ENCODE measurements around the gene PKDREJ. TPM values are rescaled to one million over a fixed set of nuclear protein-coding genes. Genes with fewer than 3 reads are reported as not detected.

Gene PKDREJ
- total RNA-seq, 1 experiment from 2014 or later, result 0.04 TPM

DNA sequence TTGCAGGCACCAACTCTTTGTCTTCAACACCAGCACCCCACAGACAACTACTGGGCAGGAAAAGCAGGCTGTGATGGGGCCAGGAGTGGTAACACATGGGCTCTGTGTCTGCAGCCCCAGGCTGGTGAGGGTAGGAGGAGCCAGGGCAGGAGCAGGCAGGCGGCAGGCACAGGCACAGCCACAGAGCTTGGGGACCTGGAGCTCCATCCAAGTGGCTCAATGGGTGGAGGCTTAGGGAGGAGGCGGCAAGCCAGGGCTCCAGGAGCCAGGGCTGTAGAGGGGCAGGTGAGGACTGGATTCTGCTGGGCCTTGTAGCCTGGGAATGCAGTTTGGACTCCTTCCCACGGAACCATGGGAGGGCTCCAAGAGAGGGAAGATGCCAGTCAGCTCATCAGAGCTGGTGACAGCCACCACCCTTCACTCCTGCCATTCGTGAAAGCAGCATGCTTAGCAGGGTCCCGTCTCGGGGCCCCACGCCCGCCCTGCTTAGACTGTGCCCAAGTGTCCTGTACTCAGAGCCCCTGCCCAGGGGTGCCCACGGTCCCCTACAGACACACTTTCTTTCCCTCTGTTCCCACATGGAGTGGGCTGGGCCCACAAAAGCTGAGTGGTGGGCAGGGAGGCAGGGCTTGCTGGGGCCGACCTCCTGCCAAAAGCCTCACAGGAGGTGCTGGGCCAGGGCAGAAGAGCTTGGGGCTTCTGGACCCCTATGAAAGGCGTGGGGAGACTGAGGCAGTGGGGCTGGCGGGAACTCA is 17.1 kb upstream of the PKDREJ start:
- no peak for DNase-seq
- Histone ChIP-seq H3K23ac (ENCODE audit: insufficient read length, low read depth, low read length) (no peak overlapping the region), H2AK5ac (ENCODE audit: insufficient read length, low read length) (no peak overlapping the region), H3K4me1 (ENCODE audit: insufficient read depth, low read length) (no peaks in the 10 kb centered on the region), H3T11ph (ENCODE audit: low read length) (no peak overlapping the region), H3K23me2 (ENCODE audit: insufficient read length, low read depth, low read length, poor library complexity, severe bottlenecking) (no peaks in the 10 kb centered on the region), H3K27ac (ENCODE audit: insufficient read length, low read depth, low read length) (no peak overlapping the region), H3K9me3 (ENCODE audit: control insufficient read depth, low read depth, low read length) (no peaks in the 10 kb centered on the region), H2BK20ac (ENCODE audit: low read depth, low read length, poor library complexity, severe bottlenecking) (no peak overlapping the region), H2BK15ac (ENCODE audit: low read depth, low read length) (no peak overlapping the region), H2BK12ac (ENCODE audit: insufficient read length, low read depth, low read length) (no peak overlapping the region), H2AFZ (ENCODE audit: low read length) (no peak overlapping the region), H3K18ac (ENCODE audit: insufficient read length, low read depth, low read length) (no peak overlapping the region), H4K91ac (ENCODE audit: insufficient read length, low read depth, low read length) (no peak overlapping the region), H3K14ac (ENCODE audit: insufficient read depth, low read length) (no peak overlapping the region), H2BK5ac (ENCODE audit: insufficient read length, low read length) (no peak overlapping the region), H3K4me2 (ENCODE audit: insufficient read depth, insufficient read length, low read length) (no peak overlapping the region), H3K56ac (ENCODE audit: insufficient read length, low read depth, low read length) (no peak overlapping the region), H4K5ac (ENCODE audit: insufficient read length, low read depth, low read length) (no peak overlapping the region), H4K8ac (replicated peaks; ENCODE audit: insufficient read length, low read depth, low read length) (no peak overlapping the region), H3K4ac (ENCODE audit: low read depth, low read length) (no peak overlapping the region), H3K27me3 (ENCODE audit: insufficient read depth, low read length) (no peaks in the 10 kb centered on the region), H3K79me2 (ENCODE audit: insufficient read depth, low read length) (no peaks in the 10 kb centered on the region), H4K20me1 (ENCODE audit: control insufficient read depth, insufficient read depth, insufficient read length) (no peaks in the 10 kb centered on the region), H2BK120ac (ENCODE audit: low read depth, low read length, poor library complexity, severe bottlenecking) (no peak overlapping the region), H3K9ac (ENCODE audit: extremely low read depth, insufficient read length, low read length) (no peak overlapping the region), H3K79me1 (ENCODE audit: insufficient read depth, low read depth, low read length, poor library complexity, severe bottlenecking) (no peaks in the 10 kb centered on the region)
- Mint-ChIP-seq H3K36me3 (ENCODE audit: insufficient read depth in 1 of 3, low read depth in 3 of 3) (peaks cover 25 to 59% (median 59%) of the 10 kb centered on the region in 3 experiments; a peak in 6 of 7 replicates), H3K27me3 (ENCODE audit: low read depth) (no peaks in the 10 kb centered on the region), H3K4me3 (no peak overlapping the region), H3K4me1 (no peaks in the 10 kb centered on the region), H3K27ac (no peak overlapping the region), H3K9me3 (peaks cover 0 to 5% of the 10 kb centered on the region in 2 experiments; a peak in 1 of 5 replicates)
- TF ChIP-seq, protein P1, sequence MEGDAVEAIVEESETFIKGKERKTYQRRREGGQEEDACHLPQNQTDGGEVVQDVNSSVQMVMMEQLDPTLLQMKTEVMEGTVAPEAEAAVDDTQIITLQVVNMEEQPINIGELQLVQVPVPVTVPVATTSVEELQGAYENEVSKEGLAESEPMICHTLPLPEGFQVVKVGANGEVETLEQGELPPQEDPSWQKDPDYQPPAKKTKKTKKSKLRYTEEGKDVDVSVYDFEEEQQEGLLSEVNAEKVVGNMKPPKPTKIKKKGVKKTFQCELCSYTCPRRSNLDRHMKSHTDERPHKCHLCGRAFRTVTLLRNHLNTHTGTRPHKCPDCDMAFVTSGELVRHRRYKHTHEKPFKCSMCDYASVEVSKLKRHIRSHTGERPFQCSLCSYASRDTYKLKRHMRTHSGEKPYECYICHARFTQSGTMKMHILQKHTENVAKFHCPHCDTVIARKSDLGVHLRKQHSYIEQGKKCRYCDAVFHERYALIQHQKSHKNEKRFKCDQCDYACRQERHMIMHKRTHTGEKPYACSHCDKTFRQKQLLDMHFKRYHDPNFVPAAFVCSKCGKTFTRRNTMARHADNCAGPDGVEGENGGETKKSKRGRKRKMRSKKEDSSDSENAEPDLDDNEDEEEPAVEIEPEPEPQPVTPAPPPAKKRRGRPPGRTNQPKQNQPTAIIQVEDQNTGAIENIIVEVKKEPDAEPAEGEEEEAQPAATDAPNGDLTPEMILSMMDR (conservative IDR thresholded peaks at IDR 0.05), result no peak
- WGBS (ENCODE audit: extremely low coverage, insufficient read length, low lambda C conversion rate), result no CpG with 5 or more reads among the region's 12 CpGs

Data from H9 (cell line).